ENCODE results near the gene CFAP410.

CFAP410 gene

DNA sequence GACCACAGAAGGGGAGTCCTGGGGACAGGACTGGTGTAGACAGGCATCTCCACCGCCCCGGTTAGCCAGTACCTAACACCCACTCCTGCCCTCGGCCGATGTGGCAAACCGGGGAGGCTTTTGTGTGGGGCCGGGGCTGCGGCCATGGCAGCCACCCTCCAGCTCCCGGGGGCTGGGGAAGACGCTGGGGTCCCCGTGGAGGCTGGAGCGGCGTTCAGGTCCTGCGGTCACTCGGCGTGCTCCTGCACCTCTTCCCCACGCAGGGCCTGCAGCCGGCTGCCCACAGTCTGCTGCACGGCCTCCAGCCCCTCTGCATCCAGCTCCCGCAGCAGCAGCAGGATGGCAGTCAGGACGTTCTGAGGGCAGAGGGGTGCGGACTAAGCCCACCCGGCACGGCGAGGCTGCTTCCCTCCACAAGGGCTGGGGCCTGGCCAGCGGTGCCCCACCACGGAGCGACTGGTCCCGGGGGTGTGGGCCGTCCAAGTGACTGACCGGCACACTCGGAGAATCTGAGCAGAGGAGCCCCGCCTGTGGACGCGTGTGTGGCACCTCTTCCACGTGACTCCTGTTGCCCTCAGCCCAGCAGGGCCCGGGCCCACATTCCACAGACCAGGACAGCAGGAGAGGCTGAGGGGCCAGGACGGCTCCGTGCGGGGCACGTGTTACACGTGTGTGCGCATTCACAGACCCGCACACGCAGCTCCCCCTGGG is 9.1 kb downstream of the CFAP410 start:
- no peak for DNase-seq

DNA sequence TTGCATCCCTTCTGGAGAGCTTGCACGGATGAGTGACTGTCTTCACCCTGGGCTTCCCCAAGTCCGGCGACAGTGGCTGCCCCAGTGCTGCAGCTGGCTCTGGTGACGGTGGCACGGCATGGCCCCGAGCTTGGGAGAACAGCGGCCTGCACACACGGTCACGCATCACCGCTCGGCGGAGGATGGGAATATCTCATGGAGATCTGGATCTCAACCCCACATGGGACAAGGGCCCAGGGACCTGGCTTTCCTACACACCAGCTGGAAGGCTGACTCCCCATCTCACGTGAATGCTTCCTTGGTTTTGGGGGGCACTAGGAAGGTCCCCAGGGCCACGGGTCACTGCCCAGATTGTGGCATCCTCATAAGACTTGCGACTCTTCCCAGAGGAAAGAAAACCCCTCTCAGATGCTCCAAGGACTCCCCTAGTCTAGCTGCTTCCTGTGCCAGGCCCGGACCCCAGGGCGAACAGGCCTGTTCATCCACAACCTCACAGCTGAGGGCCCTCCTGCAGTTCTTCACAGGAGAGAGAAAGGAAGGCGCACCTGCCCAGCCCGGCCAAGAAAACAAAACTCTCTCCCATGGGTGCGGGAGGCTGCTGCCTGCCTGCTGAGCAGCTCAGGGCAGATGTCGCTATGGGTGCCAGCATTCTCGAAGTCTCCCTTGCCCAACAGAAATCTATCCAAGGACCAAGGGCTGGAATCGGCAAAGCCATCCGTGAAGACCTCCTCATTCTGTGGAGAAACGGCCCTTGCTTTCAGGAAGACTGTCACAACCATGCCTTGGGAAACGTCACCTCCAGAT is 9.9 kb downstream of the CFAP410 start:
- DNase-seq: no peak

DNA sequence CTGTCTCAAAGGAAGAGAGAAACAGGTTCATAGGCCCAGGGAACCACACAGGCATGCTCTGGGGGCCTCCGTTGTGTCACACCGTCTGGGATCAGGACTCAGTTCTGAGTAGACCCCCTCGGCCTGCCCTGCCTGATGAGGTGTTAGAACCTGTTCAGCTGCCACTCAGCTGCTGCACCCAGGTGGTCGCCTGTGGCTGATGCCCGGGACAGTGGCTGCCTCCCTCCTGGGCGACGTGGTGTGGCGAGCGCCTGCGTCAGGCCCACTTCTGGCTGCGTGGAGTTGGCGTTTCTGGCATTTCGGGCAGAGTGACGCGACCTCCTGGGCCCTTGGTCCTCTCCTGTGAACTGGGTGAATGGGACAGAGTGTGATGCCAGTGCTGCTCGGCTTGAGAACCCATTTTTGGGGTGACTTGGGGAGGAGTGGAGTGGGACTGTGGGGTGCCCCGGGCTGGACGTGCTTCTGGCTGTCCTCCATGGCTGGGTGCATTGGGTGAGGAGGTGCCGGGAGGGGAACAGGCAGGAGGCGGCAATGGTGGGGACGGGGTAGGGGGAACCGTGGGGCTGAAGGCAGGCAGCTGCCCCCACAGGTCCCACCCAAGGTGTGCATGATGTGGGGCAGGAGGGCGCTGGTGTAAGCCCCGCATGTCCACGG is 10.8 kb downstream of the CFAP410 start:
- DNase-seq: no peak

DNA sequence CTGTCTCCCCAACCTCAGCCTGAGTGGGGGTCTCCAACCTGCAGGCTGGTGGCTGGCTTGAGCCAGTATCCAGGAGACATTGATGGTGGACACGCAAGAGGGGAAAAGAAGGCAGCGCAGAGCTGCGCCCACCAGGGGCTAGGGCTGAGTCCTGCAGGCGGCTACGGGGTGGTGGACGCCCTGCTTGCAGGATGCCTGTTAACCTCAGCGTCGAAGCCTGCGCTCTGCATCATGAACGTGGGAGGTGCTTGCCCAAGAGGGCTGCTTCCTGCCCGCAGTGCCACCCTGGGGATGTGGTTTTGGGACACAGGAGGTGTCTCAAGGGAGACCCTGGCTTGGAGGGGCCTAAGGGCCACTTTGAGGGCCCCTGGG is 11.6 kb downstream of the CFAP410 start:
- no peak for DNase-seq

DNA sequence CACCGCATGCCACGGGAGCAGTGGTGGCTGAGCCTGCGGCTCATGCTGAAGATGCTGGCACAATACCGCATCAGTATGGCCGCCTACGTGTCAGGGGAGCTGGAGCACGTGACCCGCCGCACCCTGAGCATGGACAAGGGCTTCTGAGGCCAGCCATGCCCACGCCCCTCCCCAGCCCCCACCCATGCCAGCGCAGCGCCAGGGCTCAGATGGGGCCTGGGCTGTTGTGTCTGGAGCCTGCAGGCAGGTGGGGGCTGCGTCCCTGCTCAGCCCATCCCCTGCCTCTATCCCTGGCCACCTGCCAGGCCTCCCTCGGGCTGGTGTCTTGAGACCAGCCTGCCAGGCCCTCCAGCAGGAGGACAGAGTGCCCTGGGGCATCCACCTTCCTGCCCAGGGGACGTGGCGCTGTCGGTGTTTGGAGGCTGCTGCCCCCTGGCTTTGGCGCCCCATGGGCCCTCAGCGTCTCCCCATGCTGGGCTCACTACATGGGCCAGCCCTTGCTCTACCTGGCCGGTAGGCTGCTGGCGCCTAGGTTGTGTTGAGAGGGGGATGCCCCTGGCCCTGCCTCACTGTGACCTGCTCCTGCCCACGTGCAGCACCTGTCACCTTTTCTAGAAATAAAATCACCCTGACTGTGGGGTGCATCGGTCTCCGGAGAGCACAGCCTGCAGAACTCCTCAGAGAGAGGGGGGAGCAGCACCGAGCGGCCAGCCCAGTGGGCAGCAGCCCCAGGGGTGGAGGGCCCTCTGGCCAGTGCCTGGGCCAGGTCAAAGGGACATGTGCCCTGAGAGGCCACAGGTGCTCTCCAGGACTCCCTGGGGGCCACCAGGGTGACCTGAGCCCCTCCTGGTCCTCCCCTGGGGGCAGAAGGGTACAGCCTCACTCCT is 12.2 kb downstream of the CFAP410 start:
- no peak for DNase-seq

DNA sequence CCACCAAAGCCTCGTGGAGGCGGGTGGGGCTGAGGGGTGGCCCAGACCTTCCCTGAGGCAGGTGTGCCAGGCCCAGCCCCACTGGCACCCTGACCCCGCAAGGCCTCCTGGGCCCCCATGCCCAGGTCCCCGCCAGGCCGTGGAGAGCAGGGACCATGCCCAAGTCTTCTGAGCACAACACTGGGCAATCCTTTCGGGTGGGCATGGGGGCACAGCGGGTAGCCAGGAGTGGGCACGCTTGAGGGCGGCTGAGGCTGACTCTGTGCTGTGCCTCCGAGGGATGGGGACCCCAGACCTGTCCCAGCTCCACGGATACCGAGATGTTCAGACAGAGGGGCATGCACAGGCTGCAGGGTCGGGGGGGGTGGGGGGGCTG is 12.9 kb downstream of the CFAP410 start:
- no peak for DNase-seq

DNA sequence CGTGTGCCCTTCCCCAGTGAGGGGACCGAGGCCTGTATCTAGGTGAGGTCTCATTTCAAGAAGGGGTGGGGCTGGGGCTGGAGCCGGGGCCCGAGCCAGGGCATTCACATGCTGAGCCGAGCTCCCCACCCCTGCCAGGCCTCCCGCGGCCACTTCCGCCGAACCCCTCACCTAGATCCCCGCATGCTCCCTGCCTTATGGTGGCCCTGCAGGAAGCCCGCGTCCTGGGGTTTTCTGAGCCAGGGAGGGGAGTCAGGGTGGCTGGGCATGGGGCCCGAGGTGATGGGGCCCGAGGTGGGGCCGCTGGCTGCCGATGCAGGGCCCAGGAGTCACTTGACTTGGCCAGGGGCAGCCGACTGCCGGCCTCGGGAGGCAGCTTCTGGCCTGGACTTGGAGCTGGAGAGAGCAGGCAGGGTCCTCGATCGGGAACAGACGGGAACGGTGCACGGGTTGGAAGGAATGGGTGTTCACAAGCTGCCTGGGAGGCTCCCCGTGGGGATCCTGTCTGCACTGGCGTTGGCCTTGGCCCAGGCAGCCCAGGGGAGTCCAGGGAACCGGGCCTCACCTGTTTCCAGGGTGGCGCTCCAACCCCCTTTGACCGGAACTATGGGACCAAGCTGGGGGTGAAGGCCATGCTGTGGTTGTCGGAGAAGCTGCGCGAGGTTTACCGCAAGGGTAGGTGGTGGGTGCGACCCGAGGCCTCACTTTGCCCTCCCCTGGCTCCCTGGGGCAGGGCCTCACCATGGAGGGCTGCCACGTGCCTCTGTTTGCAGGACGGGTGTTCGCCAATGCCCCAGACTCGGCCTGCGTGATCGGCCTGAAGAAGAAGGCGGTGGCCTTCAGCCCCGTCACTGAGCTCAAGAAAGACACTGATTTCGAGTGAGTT is 13.6 kb downstream of the CFAP410 start:
- no peak for DNase-seq

DNA sequence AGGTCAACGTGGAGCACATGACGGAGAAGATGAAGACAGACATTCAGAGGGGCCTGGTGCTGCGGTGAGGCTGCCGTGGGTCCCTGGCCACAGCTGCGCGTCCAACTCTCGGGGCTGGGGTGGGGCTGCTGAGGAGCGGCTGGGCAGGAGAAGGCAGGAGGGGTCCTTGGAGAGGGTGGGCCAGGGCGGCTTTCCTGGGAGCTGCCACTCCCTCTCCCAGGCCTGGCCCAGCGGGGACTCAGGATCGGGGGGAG is 14.4 kb downstream of the CFAP410 start:
- no peak for DNase-seq

DNA sequence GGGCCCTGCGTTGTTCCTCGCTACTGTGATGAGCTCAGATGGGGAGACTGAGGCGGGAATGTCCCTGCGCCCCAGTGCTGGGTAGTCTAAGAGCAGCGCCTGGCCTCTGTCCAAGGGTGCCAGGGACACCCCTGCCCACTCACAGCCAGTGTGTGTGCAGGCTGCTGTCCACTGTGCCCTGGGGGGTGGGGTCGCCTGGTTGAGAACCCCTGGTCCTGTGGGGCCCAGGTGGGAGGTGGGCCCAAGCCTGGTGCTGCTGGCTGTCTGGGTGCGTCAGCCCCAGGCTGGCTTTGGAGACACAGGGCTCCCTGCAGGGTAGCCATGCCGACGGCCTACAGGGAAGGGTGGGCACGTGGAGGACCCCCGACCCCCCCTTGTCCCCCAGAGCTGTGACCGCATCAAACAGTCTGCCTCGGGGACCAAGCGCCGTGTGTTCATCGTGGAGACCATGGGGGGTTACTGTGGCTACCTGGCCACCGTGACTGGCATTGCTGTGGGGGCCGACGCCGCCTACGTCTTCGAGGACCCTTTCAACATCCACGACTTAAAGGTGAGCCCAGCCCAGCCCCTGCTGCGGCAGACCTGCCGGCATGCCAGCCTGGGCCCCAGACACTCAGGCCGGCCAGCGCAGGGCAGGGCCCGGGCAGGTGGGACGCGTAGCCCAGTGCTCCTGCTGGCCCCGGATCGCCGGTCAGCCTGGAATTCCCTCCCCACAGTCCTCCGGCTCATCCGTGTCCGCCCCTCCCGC is 14.9 kb downstream of the CFAP410 start:
- no peak for DNase-seq

DNA sequence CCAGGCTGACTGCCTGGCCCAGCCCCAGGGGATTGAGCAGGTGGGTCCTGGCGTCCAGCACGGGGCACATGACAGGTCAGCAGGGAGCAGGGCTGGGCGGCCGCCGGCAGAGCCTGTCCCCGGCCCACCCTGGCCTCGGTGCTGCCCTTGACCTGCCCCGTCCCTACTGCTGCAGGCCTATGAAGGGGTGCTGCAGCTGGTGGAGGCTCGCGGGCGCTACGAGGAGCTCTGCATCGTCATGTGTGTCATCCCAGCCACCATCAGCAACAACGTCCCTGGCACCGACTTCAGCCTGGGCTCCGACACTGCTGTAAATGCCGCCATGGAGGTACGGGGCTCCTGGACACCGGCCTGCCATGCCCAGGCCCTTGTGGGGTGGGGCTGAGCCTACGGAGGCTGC is 15.6 kb downstream of the CFAP410 start:
- DNase-seq: no peak

DNA sequence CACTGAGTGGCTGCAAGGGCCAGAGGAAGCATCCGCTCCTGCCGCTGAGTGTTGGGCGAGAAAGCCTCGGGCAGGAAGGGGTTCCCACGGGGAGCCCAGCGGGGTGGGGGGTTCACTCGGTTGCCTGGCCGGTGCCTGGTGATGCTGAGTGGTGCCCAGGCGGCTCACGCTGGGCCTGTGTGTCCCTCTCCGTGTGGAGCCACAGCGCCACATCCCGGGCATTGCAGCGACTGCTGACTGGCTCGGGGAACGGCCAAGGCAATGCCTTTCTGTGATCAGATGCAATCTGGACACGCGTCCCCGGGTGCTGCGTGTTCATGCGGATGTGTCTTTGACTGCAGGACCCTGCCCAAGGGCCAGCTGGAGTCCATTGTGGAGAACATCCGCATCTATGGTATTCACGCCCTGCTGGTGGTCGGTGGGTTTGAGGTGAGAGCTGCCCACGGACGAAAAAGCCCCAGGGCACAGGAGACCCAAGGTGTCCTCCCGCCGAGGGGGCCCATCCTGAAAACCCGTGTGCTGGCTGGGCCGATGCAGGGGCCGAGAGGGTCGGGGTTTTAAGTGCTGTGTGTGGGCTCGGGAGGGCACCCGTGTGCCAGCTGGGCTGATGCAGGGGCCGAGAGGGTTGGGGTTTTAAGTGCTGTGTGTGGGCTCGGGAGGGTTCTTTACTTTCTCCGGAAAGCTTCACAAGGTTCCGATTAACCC is 16.4 kb downstream of the CFAP410 start:
- DNase-seq: no peak

DNA sequence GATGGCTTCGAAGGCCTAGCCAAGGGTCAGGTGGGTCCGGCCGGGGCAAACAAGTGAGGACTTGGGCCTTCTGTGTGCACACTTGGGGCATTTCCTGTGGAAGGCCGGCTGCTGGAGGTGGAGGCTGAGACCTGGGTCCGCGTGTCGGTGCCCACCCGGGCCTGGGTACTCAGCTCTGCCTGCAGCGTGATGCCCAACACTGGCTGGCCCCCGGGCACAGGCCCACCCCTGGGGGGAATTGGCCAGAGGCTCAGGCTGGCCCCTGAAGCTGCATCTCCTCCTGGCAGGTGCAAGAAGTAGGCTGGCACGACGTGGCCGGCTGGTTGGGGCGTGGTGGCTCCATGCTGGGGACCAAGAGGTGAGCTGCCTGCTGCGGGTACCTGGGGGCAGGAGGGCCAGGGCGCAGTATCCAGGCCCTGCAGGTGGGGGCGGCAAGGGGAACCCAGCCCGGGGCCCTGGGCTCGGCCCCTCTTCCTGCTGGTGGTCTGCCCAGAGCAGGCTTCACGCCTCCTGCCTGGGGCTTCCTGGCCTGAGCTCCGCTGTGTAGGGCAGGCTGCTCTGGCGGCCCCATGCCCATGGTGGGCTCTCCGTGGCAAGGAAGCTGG is 17.2 kb downstream of the CFAP410 start:
- no peak for DNase-seq

DNA sequence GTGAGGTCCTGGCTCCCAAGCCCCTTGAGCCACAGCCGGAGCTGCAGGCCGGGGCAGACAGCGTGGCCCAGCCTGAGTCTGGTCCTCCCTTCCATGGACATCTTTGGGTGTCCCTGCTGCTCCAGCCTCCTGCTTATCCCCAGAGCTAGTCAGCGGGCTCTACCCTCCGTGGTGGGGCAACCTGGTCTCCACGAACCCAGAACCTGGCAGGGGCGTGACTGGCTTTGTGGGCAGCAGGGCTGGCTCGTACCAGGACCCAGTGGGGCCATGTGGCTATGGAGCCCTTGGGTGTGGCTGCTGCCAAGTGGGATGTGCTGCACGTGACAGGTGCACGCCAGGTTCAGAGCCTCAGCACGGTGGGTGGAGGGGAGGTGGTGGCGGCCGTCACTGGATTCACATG is 18.3 kb downstream of the CFAP410 start:
- DNase-seq: no peak

DNA sequence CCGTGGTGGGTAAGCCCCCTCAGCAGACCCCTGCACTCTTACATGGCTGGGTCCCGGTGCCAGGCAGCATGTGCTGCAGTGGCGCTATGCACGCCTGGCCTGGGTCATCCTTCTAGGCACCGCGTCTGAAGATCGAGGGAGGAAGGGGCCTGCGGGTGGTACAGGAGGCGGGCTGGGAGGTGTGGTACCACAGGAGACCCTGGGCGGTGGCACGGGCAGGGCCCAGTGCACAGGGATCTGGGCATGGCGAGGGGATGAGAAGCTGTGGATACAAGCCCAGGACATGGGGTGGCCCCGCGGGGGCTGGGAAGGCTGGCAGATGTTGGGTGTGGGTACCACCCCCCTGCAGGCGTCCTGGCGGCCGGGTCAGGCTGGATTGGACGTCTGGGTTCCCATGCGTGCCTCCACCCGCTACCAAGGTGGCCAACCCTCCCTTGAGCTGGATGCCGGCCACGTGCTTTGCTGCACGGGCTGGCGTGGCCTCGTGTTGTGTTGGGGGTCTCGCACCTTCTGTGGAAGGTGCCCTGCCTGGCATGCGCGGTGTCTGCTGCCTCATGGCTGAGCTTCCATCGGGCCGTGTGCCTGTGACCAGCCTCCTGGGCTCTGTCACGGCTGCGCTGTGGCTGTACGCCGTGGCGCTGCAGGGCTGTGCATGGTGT is 19.7 kb downstream of the CFAP410 start:
- DNase-seq: no peak

DNA sequence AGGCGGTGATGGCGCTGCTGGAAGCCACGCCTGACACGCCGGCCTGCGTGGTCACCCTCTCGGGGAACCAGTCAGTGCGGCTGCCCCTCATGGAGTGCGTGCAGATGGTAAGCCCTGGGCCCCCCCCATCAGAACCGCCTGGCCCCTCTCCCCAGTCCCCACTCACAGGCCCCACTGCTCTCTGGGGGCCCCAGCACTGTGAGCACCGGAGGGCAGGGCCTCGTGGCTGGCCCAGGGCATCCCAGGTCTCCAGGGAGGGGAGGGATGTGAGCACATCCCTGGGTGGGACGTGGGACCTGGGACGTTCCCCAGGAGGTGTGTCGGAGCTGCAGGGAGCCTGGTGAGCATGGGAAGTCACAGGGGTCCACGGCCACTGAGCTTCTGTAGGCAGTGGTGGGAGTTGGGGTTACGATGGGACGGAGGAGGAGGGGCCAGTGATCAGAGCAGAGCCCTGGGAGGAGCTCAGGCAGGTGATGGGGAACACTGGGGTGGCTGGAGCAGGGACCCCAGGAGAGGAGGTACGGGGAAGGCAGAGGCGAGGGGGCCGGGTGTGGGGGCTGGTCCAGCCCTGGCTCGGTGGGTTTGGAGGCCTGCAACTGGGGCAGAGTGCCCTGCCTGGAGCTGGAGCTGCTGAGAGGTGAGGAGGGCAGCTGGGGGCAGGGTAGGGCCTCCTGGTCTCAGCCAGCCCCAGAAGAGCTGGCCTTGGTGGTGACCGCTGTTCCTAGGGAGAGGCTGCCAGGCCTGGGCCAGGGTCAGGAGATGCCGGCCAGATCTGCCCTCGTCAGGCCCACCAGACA is 20.5 kb downstream of the CFAP410 start:
- DNase-seq: no peak

DNA sequence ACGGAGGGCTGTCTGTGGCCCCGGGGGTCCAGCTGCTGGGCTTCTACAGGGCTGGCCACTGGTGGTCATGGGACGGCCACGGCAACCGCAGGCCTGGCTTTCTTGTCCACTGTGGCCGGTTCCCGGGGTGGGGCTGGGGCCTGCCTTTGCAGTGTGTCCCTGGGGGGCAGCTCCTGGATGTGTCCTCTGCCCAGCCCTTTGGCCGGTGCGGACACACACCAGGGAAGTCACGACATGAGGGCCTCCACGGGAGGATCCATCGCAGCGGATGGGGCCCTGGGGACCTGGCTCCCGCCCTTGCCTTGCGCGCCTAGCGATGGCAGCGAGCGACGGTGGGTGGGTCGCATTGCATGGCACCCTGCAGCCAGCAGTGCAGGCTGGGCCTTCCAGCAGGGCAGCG is 21.3 kb downstream of the CFAP410 start:
- no peak for DNase-seq

DNA sequence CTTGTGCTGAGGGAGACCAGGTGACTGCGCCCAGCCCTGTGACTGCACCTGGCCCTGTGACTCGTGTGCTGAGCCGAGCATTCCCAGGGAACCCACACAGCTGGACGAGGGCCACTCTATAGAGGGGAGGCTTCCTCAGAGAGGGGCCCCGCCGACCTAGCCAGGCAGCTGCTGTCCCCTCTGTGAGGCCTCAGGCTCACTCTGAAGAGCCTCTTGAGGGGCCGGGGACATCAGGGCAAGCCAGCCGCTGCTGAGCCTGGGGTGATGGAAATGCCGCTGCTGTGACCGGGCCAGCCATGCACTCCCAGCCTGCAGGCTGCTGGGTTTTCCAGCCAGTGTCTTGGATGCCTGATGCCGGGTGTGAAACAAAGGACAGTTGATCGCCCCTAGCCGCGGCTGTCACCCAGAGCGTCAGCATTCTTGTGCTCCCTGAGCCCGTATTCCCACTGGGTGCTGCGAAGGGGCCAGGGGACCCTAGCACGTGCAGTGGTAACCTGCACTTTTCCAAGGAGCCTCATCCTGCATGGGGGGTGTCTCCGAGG is 21.9 kb downstream of the CFAP410 start:
- DNase-seq: no peak

DNA sequence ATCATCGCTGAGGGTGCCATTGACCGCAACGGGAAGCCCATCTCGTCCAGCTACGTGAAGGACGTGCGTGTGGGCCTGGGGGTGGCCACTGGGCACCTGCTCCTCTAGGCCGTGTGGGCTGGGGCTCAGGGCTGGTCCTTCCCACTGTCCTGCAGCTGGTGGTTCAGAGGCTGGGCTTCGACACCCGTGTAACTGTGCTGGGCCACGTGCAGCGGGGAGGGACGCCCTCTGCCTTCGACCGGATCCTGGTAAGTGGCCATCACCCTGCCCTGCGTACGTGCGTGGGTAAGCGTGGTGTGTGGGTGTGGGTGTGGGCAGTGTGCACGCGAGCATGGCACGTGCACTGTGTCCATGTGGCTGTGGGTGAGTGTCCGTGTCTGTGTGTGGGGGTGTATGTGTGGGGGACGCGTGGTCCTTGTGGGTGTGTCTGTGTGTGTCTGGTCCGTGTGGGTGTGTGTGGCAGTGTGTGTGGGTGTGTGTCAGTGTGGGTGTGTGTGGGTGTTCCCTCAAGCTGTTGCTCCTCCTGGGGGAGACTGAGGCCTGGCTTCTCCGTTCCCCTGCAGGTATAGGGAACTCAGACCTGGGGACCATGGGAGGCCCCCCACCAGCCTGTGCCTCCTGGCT is 22.8 kb downstream of the CFAP410 start:
- DNase-seq: no peak

Data from CD4-positive, alpha-beta T cell treated with Interleukin-17A for 4 hours (primary cell).